GM10847 (cell line): ENCODE data around the gene UNC13A.

Experiments
- POLR2A ChIP-seq: IDR thresholded peaks from 2 replicates; pipeline ENCODE4 v1.6.1; 2011; ENCODE audit not compliant: insufficient read length; ENCODE audit errors: extremely low read depth

The UNC13A gene

GRCh38 chr19:17580470-17581144 lies 107.5 kb downstream of the UNC13A start:
- no peak for TF ChIP-seq POLR2A

DNA sequence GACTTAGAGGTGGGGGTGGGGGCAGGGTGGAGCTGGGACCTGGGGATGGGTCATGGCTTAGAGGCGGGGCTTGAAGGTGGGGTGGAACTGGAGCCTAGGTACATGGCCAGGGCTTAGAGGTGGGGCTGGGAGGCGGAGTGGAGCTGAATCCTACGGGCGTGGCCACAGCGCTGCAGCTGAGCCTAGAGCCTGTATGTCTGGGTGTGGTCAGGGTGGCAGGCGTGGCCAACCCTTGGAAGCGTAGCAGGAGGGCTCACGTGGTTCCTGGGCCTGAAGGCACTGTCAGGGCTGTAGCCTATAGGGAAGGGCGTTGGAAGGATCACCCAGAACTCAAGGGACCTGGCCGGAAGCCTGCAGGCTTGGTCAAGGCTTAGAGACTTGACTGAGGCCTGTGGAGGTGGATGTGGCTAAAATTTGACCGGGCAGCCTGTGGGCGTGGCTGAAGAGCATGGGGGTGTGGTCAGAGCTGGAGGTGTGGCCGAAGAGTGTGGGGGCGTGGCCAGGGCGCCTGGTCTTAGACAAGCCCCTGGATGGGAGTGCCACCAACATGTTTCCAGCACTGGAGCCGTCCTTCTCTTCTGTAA lies 108.4 kb downstream of the UNC13A start:
- TF ChIP-seq POLR2A: no peak

- TF ChIP-seq POLR2A: no peak
Observed at GRCh38 chr19:17577457-17578097, 110.6 kb downstream of the UNC13A start.

GRCh38 chr19:17576758-17577456 lies 111.2 kb downstream of the UNC13A start:
- no peak for TF ChIP-seq POLR2A

DNA sequence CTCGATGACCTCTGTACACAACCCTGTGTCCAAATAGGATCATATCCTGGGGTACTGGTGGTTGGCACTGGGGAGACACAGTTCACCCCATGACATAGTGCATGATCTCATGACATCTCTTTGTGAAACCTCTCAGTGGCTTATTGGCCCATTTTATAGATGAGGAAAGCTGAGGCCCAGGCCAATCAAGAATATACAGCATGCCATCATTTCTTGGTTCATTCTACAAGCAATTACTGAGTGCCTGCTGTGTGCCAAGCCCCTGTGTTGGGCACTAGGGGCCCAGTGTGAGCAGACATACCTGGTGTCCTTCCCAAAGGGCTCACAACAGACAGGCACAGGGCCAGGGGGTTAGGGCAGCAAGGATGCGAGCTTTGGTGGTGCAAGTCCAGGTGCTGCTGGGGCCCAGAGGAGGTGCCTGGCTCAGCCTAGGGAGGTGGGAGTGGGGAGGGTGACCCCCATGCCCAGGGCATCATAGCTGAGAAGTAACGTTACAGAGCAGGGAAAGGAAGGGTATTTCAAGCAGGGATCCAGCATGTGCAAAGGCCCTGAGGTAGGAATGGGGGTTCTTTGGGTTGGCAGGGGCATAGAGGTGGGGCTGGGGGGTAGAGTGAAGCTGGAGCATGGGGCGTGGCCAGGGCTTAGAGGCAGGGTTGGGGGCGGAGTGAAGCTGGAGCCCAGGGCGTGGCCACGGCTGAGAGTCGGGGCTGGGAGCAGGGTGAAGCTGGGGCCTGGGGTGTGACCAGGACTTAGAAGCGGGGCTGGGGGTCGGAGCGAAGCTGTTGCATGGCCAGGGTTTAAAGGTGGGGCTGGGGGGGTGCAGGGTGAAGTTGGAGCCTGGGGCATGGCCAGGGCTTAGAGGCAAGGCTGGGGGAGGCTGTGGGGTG lies 112.0 kb downstream of the UNC13A start:
- no peak for TF ChIP-seq POLR2A

DNA sequence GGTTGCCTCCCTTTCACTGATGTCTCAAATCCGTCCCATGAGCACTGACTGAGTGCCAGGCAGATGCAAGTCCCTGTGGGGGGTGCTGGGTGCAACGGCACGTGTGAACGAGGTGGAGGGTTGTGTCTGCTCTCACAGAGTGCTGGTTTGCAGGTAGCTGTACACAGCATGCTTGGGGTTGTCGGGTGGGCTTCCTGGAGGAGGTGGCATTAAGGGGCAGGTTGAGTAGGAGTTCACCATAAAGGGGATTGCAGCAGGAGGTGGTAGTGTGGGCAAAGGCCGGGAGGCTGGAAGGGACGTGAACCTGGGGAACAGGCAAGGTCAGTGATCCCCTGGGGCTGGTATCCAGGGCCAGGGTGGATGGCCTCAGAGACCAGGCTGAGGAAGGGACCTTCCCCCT lies 115.5 kb downstream of the UNC13A start:
- no peak for TF ChIP-seq POLR2A

DNA sequence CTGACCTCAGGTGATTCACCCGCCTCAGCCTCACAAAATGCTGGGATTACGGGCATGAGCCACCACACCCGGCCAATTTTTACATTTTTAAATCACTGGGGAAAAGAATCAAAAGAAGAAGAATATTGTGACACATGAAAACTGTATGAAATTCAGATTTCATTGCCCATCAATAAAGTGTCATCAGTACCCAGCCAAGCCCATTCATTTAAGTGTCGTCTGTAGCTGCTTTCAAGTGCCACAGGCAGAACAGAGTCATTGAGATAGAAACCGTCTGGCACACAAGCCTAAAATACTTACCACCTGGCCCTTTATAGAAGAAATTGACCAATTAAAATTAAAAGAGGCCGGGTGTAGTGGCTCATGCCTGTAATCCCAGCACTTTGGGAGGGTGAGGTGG lies 117.4 kb downstream of the UNC13A start:
- TF ChIP-seq POLR2A: no peak

- TF ChIP-seq POLR2A: no peak
Observed at GRCh38 chr19:17567940-17568339, 120.2 kb downstream of the UNC13A start.

GRCh38 chr19:17565611-17566010 lies 122.5 kb downstream of the UNC13A start:
- no peak for TF ChIP-seq POLR2A

DNA sequence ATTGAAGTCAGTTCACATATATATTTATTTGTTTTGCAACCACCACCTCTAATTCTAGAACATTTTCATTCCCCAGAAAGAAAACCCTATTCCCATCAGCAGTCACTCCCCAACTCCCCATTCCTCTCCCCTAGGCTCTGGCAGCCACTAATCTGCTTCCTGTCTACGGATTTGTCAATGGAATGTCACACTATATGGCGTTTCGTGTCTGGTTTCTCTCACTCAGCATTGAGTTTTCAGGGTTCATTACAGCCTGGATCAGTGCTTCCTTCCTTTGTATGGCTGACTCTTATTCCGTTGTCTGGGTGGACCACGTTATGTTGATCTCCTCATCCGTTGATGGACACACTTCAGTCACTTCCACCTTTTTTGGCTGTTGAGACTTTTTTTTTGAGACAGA lies 123.4 kb downstream of the UNC13A start:
- TF ChIP-seq POLR2A: no peak

- TF ChIP-seq POLR2A: no peak
Observed at GRCh38 chr19:17562561-17562960, 125.6 kb downstream of the UNC13A start.

- no peak for TF ChIP-seq POLR2A
Observed at GRCh38 chr19:17562097-17562496, 126.1 kb downstream of the UNC13A start.

DNA sequence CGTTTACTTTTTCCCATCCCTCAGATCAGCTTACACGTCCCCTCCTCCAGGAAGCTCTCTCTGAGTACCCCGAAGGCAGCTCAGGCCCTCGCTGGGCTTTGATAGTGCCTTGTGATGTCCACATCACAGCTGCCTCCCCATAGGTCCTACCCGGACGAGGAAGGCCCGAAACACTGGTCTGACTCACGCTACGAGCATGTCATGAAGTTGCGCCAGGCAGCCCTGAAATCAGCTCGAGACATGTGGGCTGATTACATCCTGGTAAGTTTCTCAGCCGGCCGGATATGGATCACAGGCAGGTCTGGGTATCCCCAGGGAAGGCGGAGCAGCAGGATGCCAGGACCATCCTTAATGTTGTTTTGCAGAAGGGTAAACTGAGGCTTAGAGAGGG lies 128.0 kb downstream of the UNC13A start:
- TF ChIP-seq POLR2A: no peak

DNA sequence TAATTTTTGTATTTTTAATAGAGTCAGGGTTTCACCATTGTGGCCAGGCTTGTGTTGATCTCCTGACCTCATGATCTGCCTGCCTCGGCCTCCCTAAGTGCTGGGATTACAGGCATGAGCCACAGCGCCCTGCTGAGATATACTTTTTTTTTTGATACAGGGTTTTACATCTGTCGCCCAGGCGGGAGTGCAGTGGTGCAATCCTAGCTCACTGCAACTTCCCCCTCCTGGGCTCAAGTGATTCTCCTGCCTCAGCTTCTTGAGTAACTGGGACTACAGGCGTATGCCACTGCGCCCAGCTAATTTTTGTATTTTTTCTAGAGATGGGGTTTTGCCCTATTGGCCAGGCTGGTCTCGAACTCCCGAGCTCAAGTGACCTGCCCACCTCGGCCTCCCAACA lies 130.7 kb downstream of the UNC13A start:
- no peak for TF ChIP-seq POLR2A

GRCh38 chr19:17556995-17557394 lies 131.2 kb downstream of the UNC13A start:
- no peak for TF ChIP-seq POLR2A

DNA sequence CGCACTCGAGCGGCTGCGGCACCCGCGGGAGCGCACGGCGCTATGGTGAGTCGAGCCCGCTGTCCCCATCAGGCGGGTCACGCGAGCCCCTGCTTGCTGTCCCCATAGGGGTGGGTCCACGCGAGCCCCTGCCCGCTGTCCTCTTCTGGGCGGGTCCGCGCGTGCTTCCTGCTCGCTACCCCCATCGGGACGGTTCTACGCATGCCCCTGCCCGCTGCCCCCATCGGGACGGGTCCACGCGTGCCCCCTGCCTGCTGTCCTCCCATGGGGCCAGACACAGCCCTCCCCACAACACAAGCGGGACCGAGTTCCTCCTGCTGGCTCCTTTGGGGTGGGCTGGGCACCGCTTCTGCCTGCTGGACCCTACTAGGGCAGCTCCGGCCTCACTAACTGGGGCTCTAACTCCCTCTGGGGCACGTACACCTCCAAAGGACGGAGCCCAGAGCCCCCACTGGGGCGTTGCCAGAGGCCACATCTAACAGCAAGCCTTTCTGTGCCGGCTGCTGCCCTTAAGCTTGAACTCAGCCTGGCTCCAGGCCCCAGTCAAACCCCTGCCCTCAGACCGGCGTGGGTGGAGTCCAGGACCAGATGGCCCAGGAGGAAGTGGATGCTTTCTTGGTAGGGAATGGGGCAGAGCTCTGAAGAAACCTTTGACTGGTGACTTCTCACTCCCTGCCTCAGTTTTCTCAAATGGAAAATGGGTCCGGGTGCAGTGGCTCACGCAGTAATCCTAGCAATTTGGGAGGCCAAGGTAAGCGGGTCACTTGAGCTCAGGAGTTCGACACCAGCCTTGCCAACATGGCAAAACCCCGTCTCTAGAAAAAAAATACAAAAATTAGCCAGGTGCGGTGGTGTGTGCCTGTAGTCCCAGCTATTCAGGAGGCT lies 132.0 kb downstream of the UNC13A start:
- peak; percentile 23 for TF ChIP-seq POLR2A
